Spleen (tissue), 11 donors: ENCODE data around the gene BCL7A. TPM values are rescaled to one million over a fixed set of nuclear protein-coding genes. Genes with fewer than 3 reads are reported as not detected.

Source experiments
- DNase-seq: peaks from one replicate; pipeline ENCODE4 v3.0.0-alpha.2; 2020
- H3K27ac ChIP-seq, 8 donors: fragments of 200-600 bp; sonication (generic) in 7 of 8; 1 replicate in 4 of 8; 2 replicates in 4 of 8; pipeline versions ENCODE4 v1.5.0 to v1.8.0; 2016 to 2021; ENCODE audit warnings: inconsistent platforms in 4 of 8, mild to moderate bottlenecking in 4 of 8, moderate library complexity in 1 of 8
- H3K27me3 ChIP-seq, 7 donors: fragments of 200-600 bp; sonication (generic) in 6 of 7; replicated peaks in 1 of 7; 1 replicate in 4 of 7; 2 replicates in 3 of 7; pipeline versions ENCODE4 v1.5.0 to v1.8.0; 2016 to 2021; ENCODE audit warnings: inconsistent platforms in 3 of 7, mild to moderate bottlenecking in 1 of 7
- H3K36me3 ChIP-seq, 6 donors: fragments of 200-600 bp; sonication (generic) in 5 of 6; 1 replicate in 4 of 6; 2 replicates in 2 of 6; pipeline versions ENCODE4 v1.5.0 to v1.8.0; 2016 to 2021; ENCODE audit warnings: inconsistent platforms in 2 of 6
- H3K4me1 ChIP-seq, 6 donors: fragments of 200-600 bp; sonication (generic) in 5 of 6; 1 replicate in 3 of 6; 2 replicates in 3 of 6; pipeline versions ENCODE4 v1.5.0 to v1.8.0; 2016 to 2021; ENCODE audit warnings: inconsistent platforms in 3 of 6
- H3K4me3 ChIP-seq, 8 donors: fragments of 200-600 bp; sonication (generic) in 7 of 8; 1 replicate in 4 of 8; 2 replicates in 4 of 8; pipeline versions ENCODE4 v1.5.0 to v1.8.0; 2016 to 2021; ENCODE audit warnings: inconsistent platforms in 4 of 8, mild to moderate bottlenecking in 4 of 8, moderate library complexity in 2 of 8
- H3K9me3 ChIP-seq, 8 donors: fragments of 200-600 bp; sonication (generic) in 7 of 8; 1 replicate in 4 of 8; 2 replicates in 4 of 8; pipeline versions ENCODE4 v1.5.0 to v1.8.0; 2016 to 2021; ENCODE audit warnings: inconsistent platforms in 4 of 8
- POLR2A ChIP-seq, 3 donors: fragments of 450-650 bp; IDR thresholded peaks; one replicate each; pipeline ENCODE4 v1.5.1; 2017; ENCODE audit warnings: antibody characterized with exemption in 3 of 3, mild to moderate bottlenecking in 1 of 3
- POLR2AphosphoS5 ChIP-seq, 3 donors: sonication (generic); formaldehyde crosslinking; IDR thresholded peaks; one replicate each; pipeline ENCODE4 v1.5.1; 2017; ENCODE audit warnings: antibody characterized with exemption in 3 of 3
- WGBS, 5 donors: extraction: QIAGEN DNeasy Blood & Tissue Kit in 3 of 5; methylation state at CpG; one replicate each; pipeline versions ENCODE4 v1.1.5 to v1.1.7; 2013 to 2018; 5-methylcytosine and 5-hydroxymethylcytosine counted together
- intact Hi-C: fragments of 100-400 bp; cut with DNase I; formaldehyde crosslinking; loops from one replicate; pipeline ENCODE4 v1.15.0; 2023; ENCODE audit warnings: low total_unique reads
- polyA plus RNA-seq, 3 donors: library from polyadenylated mRNA; stranded (reverse); fragments of 200-250 nt; gene quantifications; one replicate each; pipeline ENCODE4 v1.2.1, GENCODE V29; 2013
- total RNA-seq, 7 donors: library from RNA; depleted of rRNA in 3 of 7; stranded (reverse); fragments of >200 nt in 3 of 7; fragmentation: NEBNext Ultra II Directional in 4 of 7; extraction: Animal tissue kit (Norgen Biotek cat#: 25700) in 4 of 7; gene quantifications; one replicate each; pipeline versions ENCODE4 v1.1.0 to v1.2.1, GENCODE V29; 2016 to 2021
- TF ChIP-seq, protein P1 (sequence below), 11 experiments: fragments of 200-600 bp in 7 of 11; fragments of 450-650 bp in 4 of 11; sonication (generic) in 4 of 11; IDR thresholded peaks in 8 of 11; conservative IDR thresholded peaks in 3 of 11; 1 replicate in 7 of 11; 2 replicates in 4 of 11; pipeline versions ENCODE4 v1.4.0 to v1.8.0; 2016 to 2021; ENCODE audit warnings: antibody characterized with exemption in 11 of 11, inconsistent platforms in 4 of 11, mild to moderate bottlenecking in 1 of 11
- donor health status: healthy with polysubstance abuse.
- donor health status: DM: no; HTN: no; CAD: no; lungs with moderate emphysema.
- donor health status: DM: no; HTN: no; CAD: no.
- donor health status: Bipolar disorder and iron deficiency.
- donor health status: healthy.
- donor health status: DM: no; HTN: no; CAD: no.
- donor health status: DM: yes; HTN: yes; CAD: no.

BCL7A gene
- total and polyA plus RNA-seq, 10 donors, result 2.5 to 10.1 (median 7.2) TPM

DNA sequence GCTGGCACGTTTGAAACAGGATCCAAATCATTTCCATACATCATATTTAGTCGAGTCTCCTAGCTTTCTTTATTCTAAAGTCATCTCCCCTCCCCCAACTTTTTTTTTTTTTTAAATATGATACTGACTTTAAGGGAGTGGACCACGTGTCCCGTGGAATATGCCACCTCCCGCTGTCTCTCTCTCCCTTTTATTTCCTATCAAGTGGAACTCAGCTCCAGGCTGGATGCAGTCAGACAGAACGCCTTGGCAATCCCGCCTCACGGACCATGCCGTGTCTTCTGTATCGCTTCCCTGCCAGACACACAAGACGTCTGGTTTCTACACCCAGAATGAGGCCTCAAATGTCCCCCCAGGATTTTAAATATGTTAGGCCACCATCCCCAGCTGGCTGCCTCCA, 21.2 kb downstream of the BCL7A start:
- Histone ChIP-seq H3K36me3 (peaks cover 0 to 70% (median 15%) of the 10 kb centered on the region in 6 donors), H3K9me3 (no peaks in the 10 kb centered on the region), H3K27ac (no peak overlapping the region), H3K4me3 (no peak overlapping the region), H3K4me1 (no peaks in the 10 kb centered on the region), H3K27me3 (no peaks in the 10 kb centered on the region)
- no peak for DNase-seq
- WGBS, 5 donors, result 81 to 87% (median 86%) methylated on average over 11 of the region's 11 CpGs
- TF ChIP-seq POLR2A (IDR thresholded peaks at IDR 0.05) (no peak), POLR2AphosphoS5 (IDR thresholded peaks at IDR 0.05) (no peak)
- intact Hi-C loops, result no loop called here

DNA sequence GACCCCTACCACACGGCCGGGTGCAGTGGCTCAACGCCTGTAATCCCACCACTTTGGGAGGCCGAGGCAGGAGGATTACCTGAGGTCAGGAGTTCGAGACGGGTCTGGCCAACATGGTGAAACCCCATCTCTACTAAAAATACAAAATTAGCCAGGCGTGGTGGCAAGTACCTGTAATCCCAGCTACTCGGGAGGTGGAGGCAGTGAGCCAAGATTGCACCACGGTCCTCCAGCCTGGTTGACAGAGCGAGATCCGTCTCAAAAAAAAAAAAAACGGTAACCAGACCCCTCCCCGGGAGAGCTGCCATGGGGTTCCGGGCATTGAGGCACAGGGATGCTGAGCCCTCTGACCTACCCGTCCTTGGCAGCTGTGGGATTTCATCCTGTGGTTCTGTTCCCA, 21.8 kb downstream of the BCL7A start:
- Histone ChIP-seq H3K9me3 (no peaks in the 10 kb centered on the region), H3K27ac (no peak overlapping the region), H3K4me1 (no peaks in the 10 kb centered on the region), H3K36me3 (peaks cover 0 to 68% (median 15%) of the 10 kb centered on the region in 6 donors), H3K4me3 (no peak overlapping the region), H3K27me3 (no peaks in the 10 kb centered on the region)
- intact Hi-C loops, result no loop called here
- TF ChIP-seq POLR2A (IDR thresholded peaks at IDR 0.05) (no peak), POLR2AphosphoS5 (IDR thresholded peaks at IDR 0.05) (no peak)
- TF ChIP-seq, protein P1, sequence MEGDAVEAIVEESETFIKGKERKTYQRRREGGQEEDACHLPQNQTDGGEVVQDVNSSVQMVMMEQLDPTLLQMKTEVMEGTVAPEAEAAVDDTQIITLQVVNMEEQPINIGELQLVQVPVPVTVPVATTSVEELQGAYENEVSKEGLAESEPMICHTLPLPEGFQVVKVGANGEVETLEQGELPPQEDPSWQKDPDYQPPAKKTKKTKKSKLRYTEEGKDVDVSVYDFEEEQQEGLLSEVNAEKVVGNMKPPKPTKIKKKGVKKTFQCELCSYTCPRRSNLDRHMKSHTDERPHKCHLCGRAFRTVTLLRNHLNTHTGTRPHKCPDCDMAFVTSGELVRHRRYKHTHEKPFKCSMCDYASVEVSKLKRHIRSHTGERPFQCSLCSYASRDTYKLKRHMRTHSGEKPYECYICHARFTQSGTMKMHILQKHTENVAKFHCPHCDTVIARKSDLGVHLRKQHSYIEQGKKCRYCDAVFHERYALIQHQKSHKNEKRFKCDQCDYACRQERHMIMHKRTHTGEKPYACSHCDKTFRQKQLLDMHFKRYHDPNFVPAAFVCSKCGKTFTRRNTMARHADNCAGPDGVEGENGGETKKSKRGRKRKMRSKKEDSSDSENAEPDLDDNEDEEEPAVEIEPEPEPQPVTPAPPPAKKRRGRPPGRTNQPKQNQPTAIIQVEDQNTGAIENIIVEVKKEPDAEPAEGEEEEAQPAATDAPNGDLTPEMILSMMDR (IDR thresholded peaks at IDR 0.05 in 8 of 11, conservative IDR thresholded peaks at IDR 0.05 in 3 of 11), result no peak
- DNase-seq, result no peak
- 92 to 96% (median 93%) methylated on average over 13 to 15 of the region's 15 CpGs for WGBS, 5 donors

DNA sequence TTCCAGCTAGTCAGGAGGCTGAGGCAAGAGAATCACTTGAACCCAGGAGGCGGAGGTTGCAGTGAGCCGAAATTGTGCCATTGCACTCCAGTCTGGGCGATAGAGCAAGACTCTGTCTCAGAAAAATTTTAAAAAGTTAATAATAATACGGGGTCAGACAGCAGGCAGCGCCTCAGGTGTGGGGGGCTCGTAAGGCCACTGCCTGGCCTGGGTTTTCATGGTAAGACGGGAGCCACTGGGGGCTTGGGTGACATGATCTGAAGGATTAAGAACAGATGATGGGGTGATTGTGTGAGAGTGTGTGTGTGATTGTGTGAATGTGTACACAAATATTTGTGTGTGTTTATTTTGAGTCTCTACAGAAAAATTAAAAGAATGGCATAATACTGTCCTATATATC, 23.6 kb downstream of the BCL7A start:
- no peak for DNase-seq
- no peak overlapping the region for H3K4me3 ChIP-seq
- no peaks in the 10 kb centered on the region for H3K4me1 ChIP-seq
- peaks cover 0 to 58% (median 15%) of the 10 kb centered on the region in 6 donors for H3K36me3 ChIP-seq
- TF ChIP-seq POLR2A (IDR thresholded peaks at IDR 0.05) (no peak), POLR2AphosphoS5 (IDR thresholded peaks at IDR 0.05) (no peak)
- TF ChIP-seq, protein P1 (IDR thresholded peaks at IDR 0.05 in 8 of 11, conservative IDR thresholded peaks at IDR 0.05 in 3 of 11), result no peak
- 95 to 99% (median 97%) methylated on average over 7 of the region's 7 CpGs for WGBS, 5 donors
- no peak overlapping the region for H3K27ac ChIP-seq
- no peaks in the 10 kb centered on the region for H3K27me3 ChIP-seq
- no peaks in the 10 kb centered on the region for H3K9me3 ChIP-seq
- intact Hi-C loops, result no loop called here

DNA sequence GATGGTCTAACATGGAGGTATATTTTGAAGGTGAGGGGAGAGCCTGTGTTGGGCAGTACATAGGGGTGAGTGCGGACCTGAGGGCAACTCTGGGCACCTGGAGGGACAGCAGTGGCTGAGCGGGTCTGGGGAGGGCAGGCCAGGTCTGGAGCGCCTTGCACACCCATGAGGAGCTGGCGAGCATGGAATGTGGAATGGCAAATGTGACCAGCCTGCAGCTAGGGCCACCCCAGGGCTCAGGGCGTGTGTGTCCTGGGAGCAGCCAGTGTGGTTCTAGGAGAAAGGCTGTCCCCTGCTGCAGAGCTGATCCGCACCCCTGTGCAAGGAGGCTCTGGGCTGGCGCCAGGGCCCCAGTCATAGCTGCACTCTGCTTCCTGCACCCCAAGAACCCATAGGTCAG, 24.5 kb downstream of the BCL7A start:
- intact Hi-C loops, result no loop called here
- H3K4me3 ChIP-seq, result no peak overlapping the region
- no peaks in the 10 kb centered on the region for H3K9me3 ChIP-seq
- H3K27me3 ChIP-seq, result no peaks in the 10 kb centered on the region
- no peak for DNase-seq
- WGBS, 5 donors, result 79 to 98% (median 94%) methylated on average over 7 of the region's 7 CpGs
- no peak overlapping the region for H3K27ac ChIP-seq
- H3K4me1 ChIP-seq, result peaks cover 0 to 6% (median 0%) of the 10 kb centered on the region in 6 donors
- H3K36me3 ChIP-seq, result peaks cover 0 to 62% (median 15%) of the 10 kb centered on the region in 6 donors
- TF ChIP-seq POLR2A (IDR thresholded peaks at IDR 0.05), result no peak
- TF ChIP-seq, protein P1 (IDR thresholded peaks at IDR 0.05 in 8 of 11, conservative IDR thresholded peaks at IDR 0.05 in 3 of 11), result no peak
- no peak for TF ChIP-seq POLR2AphosphoS5 (IDR thresholded peaks at IDR 0.05)

DNA sequence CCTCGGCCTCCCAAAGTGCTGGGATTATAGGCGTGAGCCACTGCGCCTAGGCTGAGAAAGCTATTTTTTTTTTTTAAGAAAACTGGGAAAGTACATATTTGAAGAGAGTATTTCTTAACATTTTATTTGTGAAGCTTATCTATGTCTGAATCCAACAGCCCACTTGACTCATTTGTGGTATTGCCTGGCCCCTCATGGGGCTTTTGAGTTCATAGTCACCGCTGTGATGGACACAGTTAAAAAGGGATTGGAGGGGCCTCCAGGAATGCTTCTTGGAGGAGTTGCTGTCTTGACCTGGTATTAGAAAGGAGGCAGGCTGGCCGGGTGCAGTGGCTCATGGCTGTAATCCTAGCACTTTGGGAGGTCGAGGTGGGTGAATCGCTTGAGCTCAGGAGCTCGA, 26.5 kb downstream of the BCL7A start:
- intact Hi-C loops, result no loop called here
- WGBS, 5 donors, result 89 to 93% (median 92%) methylated on average over 8 of the region's 8 CpGs
- DNase-seq, result no peak
- no peak overlapping the region for H3K4me3 ChIP-seq
- H3K36me3 ChIP-seq, result peaks cover 0 to 52% (median 15%) of the 10 kb centered on the region in 6 donors
- peaks cover 0 to 11% (median 0%) of the 10 kb centered on the region in 6 donors for H3K4me1 ChIP-seq
- no peak overlapping the region for H3K27ac ChIP-seq
- TF ChIP-seq POLR2AphosphoS5 (IDR thresholded peaks at IDR 0.05), result no peak
- TF ChIP-seq, protein P1 (IDR thresholded peaks at IDR 0.05 in 8 of 11, conservative IDR thresholded peaks at IDR 0.05 in 3 of 11), result no peak
- TF ChIP-seq POLR2A (IDR thresholded peaks at IDR 0.05), result no peak
- no peaks in the 10 kb centered on the region for H3K9me3 ChIP-seq
- H3K27me3 ChIP-seq, result no peaks in the 10 kb centered on the region
